GM19238 (cell line): ENCODE data around the gene NT5C1A.

ENCODE experiments used
- DNase-seq: peaks from one replicate; pipeline ENCODE4 v3.0.0; 2011; ENCODE audit warnings: low spot score; ENCODE audit not compliant: insufficient read length

NT5C1A gene

DNA sequence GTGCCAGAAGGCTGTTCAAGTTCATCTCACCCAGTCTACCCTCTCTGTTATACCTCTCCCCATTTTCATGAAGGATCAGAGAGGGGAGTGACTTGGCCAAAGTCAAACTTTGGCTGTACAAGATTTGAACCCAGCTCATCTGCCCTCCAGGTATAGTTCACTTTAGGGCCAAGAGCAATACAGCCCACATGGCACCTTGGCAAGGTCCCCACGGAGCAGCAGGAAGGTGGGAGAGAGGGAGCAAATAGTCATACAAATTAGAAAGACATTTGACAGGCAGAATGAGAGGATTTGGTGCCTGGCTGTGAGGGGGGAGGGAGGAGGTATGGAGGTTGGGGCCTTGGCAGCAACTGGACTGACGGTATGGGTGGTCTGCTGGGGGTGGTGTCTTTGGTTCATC lies 18.3 kb upstream of the NT5C1A start:
- DNase-seq = no peak

DNA sequence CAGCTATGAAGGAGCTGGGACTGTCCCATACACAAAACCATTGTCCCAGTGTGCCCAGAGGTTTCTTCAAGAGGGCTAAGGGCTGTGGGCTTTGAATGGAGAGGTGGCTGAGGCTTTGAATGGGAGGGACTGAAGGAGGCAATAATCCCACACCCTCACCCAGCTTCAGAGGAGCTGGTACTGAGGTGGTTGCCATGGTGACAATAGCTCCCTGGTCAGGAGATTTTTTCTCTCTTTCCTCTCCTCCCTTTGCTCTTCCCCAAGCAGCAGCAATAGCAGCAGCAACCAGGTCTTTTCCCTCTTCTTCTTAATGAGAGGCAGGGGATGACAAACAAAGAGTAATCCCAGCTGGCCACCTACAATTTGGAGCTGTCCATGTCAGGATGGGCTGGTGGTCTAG lies 17.7 kb upstream of the NT5C1A start:
- no peak for DNase-seq

- no peak for DNase-seq
These were observed 17.3 kb upstream of the NT5C1A start for GRCh38 chr1:39689214-39689613.

- DNase-seq = no peak
These were observed 16.8 kb upstream of the NT5C1A start for GRCh38 chr1:39688706-39689105.

GRCh38 chr1:39687243-39687642 lies 15.3 kb upstream of the NT5C1A start:
- no peak for DNase-seq

- no peak for DNase-seq
These were observed 13.2 kb upstream of the NT5C1A start for GRCh38 chr1:39685071-39685470.

- no peak for DNase-seq
These were observed 12.4 kb upstream of the NT5C1A start for GRCh38 chr1:39684313-39684664.

DNA sequence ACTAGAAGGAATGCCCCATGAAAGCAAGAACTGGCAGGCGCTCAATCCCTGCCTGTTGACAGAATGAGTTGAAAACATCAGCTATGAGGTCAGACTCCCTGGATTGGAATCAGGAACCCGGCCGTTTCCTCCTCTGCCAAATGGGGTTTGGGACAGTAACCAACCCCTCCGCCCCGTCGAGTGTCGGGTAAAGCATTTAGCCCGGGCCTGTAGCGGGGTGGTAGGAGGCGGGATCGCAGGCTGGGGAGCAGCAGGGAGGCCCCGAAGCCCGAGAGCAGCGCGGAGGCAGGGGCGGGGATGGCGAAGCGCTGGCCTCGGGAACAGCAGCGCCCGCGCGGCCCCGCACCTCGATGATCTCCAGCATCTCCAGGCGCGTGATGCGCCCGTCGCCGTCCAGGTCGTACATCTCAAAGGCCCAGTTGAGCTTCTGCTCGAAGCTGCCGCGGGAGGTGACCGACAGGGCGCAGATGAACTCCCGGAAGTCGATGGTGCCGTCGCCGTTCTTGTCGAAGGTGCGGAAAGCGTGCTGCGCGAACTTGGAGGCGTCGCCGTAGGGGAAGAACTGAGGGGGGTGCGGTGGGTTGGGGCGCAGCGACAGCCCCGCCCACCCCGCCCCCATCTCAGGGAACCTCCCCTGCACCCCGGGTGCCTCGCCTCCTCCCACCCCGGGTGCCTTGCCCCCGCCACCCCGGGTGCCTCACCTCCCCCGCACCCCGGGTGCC lies 11.8 kb upstream of the NT5C1A start:
- DNase-seq = no peak

DNA sequence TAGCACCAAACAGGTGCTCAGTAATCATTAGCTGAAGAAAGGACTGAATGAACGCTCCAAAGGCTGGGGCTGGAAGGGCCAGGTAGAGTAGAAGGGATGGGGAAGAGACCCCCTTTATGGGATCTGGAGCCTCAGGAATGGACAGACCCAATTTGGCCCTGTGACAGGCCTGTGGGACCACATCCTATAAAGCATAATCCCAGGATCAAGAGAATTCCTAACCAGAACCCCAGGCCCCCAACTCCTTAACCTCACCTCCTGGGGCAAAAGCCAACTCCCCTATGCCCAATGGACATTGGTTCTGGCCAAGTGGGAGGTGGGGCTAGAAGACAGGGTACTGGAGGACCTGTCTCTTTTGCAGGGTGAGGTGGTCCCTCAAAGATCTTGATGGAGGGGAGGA lies 10.1 kb upstream of the NT5C1A start:
- no peak for DNase-seq

GRCh38 chr1:39681294-39681693 lies 9.4 kb upstream of the NT5C1A start:
- DNase-seq = no peak

GRCh38 chr1:39680751-39681150 lies 8.8 kb upstream of the NT5C1A start:
- no peak for DNase-seq

- no peak for DNase-seq
These were observed 7.9 kb upstream of the NT5C1A start for GRCh38 chr1:39679821-39680220.

DNA sequence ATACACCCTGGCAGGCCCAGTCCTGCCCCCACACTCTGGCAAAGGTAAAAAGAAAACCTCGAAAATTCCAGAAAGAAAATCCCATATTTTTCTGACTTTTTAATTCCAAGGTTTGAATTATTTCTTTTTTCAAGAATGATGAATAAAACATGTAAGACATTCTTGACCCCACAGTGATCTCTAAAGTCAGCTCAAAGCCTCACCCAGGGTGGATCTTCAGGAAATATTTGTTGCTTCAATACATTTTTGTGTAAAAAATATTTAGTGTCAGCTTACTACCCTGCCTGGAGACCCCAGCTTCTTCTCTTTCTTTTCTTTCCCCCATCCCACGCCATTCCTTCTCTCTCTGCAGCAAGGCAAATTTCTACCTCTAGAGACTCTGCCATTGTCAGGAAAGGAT lies 7.0 kb upstream of the NT5C1A start:
- DNase-seq = no peak

GRCh38 chr1:39677645-39678044 lies 5.7 kb upstream of the NT5C1A start:
- no peak for DNase-seq

GRCh38 chr1:39676948-39677548 lies 5.1 kb upstream of the NT5C1A start:
- DNase-seq = no peak

DNA sequence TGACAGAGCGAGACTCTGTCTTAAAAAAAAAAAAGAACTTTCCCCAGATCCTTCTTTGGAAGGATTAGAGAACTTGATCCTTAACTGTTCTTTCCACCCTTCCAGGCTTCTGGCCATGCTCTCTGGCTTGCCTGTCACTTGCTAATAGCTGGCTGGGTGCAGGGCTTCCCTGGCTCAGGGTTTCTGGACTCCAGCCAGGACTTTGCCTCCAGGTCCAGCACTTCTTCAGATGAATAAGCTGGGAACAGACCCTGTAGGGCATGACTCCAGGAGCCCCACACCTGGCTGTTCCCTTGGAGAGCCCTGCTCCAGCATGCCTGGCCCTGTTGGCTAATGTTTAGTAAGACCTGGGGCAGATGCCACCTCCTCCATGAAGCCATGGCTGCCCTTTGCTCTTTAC lies 3.3 kb upstream of the NT5C1A start:
- no peak for DNase-seq

DNA sequence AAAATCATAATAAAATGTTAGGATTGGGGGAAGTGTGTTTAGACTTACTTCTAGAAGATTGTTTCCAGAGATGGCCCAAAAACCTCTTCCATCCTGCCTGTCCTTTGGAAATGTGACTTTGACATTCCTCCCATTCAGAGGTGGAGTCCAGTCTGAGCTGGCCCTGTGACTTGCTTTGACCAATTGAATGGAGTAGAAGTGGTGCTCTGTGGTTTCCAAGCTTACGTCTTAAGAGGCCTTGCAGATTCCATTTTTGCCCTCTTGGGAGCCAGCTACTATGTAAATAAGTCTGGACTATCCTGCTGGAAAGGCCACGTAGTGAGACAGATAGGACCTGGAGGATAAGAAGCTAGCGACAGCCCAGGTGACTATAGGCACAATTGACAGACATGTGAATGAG lies 1.3 kb upstream of the NT5C1A start:
- no peak for DNase-seq

GRCh38 chr1:39672551-39672947 lies 642 bp upstream of the NT5C1A start:
- peak; percentile 26 for DNase-seq

- DNase-seq = no peak
These were observed 494 bp downstream of the NT5C1A start for GRCh38 chr1:39671433-39671792.

- no peak for DNase-seq
These were observed 1.2 kb downstream of the NT5C1A start for GRCh38 chr1:39670689-39671088.

DNA sequence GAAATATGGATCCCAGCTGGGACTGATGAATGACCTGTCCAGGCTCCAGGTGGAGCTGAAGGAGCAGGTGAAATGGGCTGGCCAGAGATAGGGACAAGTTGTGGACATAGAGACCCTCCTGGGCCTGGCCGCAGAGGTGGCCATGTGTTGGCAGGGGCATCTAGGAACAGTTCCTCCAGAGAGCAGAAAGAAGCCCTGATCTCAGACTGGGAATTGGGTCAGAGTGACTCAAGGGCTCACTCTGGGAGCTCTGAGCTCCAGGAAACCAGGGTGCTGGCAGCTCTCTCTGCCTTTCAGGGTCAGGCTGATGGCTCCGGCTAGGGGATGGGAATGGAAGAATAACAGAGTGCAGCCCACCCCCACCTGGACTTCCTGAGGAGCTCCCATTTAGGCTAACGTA lies 3.0 kb downstream of the NT5C1A start:
- no peak for DNase-seq

DNA sequence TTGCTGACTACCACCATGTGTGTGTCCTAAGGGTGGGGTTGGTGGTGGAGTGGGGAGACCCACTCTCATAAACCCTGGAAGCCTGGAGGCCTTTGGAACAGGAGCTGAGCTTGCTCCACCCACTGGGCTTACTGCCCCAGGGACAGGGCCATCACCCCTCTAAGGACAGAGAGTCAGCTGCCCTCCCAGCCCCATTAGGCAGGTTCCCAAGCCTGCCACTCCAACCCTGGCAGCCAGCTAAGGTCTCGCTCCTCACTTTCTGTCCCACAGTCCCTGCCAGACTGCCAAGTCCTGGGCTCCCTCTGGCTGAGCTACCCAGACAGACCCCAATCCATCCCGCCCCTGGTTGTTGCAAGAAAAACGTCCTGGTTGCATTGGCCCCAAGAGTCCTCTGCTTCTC lies 3.8 kb downstream of the NT5C1A start:
- no peak for DNase-seq

GRCh38 chr1:39666772-39667171 lies 5.1 kb downstream of the NT5C1A start:
- DNase-seq = peak; percentile 61

- no peak for DNase-seq
These were observed 8.3 kb downstream of the NT5C1A start for GRCh38 chr1:39663559-39663958.
